Duodenal mucosa (tissue), 2 donors: ENCODE results near the gene LPAR5.

Experiments
- H3K27ac ChIP-seq: one replicate; pipeline ENCODE4 v1.7.0; 2013; ENCODE audit warnings: low read depth, low read length
- H3K27me3 ChIP-seq, 2 donors: one replicate each; pipeline ENCODE4 v1.7.0; 2013; ENCODE audit warnings: low read length in 2 of 2, control low read depth in 1 of 2; ENCODE audit not compliant: insufficient read depth in 2 of 2, control insufficient read depth in 1 of 2
- H3K36me3 ChIP-seq, 2 donors: one replicate each; pipeline ENCODE4 v1.7.0; 2013; ENCODE audit warnings: low read length in 2 of 2, control low read depth in 1 of 2; ENCODE audit not compliant: insufficient read depth in 2 of 2, control insufficient read depth in 1 of 2
- H3K4me1 ChIP-seq, 2 donors: one replicate each; pipeline ENCODE4 v1.7.0; 2013; ENCODE audit warnings: low read length in 2 of 2, control low read depth in 1 of 2; ENCODE audit not compliant: insufficient read depth in 2 of 2, control insufficient read depth in 1 of 2
- H3K4me3 ChIP-seq, 2 donors: one replicate each; pipeline ENCODE4 v1.7.0; 2013; ENCODE audit warnings: low read length in 2 of 2, low read depth in 1 of 2
- H3K9ac ChIP-seq, 2 donors: one replicate each; pipeline ENCODE4 v1.7.0; 2013; ENCODE audit warnings: low read length in 2 of 2, low read depth in 1 of 2
- H3K9me3 ChIP-seq, 2 donors: one replicate each; pipeline ENCODE4 v1.7.0; 2013; ENCODE audit warnings: low read length in 2 of 2, control low read depth in 1 of 2; ENCODE audit not compliant: control insufficient read depth in 1 of 2

Gene LPAR5

DNA sequence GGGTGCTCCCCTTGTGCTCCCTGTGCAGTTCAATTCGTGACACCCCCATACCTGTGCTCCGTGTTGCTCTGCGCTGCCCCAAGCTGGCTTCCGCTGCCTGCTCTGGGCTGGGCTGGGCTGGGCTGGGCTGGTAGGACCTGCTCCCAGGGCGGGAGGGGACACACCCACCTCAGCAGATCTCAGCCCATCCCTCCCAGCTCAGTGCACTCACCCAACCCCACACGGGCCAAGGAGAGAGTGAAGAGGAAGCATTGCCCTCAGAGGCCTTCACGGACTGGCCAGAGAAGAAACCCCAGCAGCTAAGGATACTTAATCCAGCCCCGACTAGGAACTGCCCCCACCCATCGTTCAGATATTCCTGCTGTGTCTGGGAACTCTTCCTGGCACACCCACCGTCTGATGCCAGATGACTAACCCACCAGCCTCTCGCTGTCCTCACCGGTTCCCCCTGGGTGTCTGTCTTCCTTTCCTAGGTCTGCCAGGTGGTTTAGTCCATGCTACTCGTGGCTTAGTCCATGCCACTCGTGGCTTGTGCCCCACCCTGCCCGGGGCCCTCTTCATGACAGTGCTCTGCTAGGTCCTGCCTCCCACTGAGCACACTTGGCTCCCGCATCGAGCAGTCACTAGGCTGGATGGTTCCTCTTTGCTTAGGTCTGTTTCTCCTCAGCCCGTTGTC lies at the start of gene LPAR5:
TSS of gene LPAR5 (minus strand) at position 104 of the 676 bp plus-strand sequence. CDS start 14,711 bp downstream, outside the sequence.
- peak within 1 kb of the TSS; percentile 72 to 75 for H3K4me3 ChIP-seq
- no peaks in the 10 kb centered on the region for H3K9me3 ChIP-seq
- no peaks in the 10 kb centered on the region for H3K27me3 ChIP-seq
- peaks cover 30 to 45% of the 10 kb centered on the region in 2 donors for H3K4me1 ChIP-seq
- no peaks in the 10 kb centered on the region for H3K36me3 ChIP-seq
- peak within 1 kb of the TSS; percentile 26 for H3K27ac ChIP-seq
- H3K9ac ChIP-seq = peak within 1 kb of the TSS; percentile 78 to 81

GRCh38 chr12:6684609-6685008 lies 48.9 kb upstream of the LPAR5 start:
- H3K9ac ChIP-seq = no peak overlapping the region
- no peaks in the 10 kb centered on the region for H3K27me3 ChIP-seq
- H3K27ac ChIP-seq = no peak overlapping the region
- peaks cover 23 to 27% of the 10 kb centered on the region in 2 donors for H3K4me1 ChIP-seq
- H3K4me3 ChIP-seq = no peak overlapping the region
- no peaks in the 10 kb centered on the region for H3K9me3 ChIP-seq
- H3K36me3 ChIP-seq = peaks cover under 1 to 28% of the 10 kb centered on the region in 2 donors

DNA sequence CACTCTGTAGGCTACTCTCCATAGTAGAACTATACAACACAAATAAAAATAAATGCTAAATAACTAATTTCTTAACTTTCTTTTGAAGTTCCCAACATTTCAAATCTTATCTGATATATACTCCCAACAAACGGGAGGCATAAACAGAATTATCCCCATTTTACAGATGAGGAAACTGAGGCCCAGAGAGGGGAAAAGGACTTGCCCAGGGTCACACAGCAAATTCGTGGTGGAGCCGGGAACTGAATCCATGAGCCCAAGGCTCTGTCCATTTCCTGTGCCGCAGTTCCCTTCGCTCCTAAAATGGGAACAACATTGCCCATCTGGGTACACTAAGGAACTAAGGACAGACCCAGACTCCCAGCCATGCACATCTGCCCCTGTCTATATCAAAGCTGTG lies 41.2 kb upstream of the LPAR5 start:
- Histone ChIP-seq H3K9ac (no peak overlapping the region), H3K9me3 (no peaks in the 10 kb centered on the region), H3K27ac (no peak overlapping the region), H3K4me3 (no peak overlapping the region), H3K4me1 (no peaks in the 10 kb centered on the region), H3K27me3 (no peaks in the 10 kb centered on the region), H3K36me3 (peaks cover 62 to 85% of the 10 kb centered on the region in 2 donors)

DNA sequence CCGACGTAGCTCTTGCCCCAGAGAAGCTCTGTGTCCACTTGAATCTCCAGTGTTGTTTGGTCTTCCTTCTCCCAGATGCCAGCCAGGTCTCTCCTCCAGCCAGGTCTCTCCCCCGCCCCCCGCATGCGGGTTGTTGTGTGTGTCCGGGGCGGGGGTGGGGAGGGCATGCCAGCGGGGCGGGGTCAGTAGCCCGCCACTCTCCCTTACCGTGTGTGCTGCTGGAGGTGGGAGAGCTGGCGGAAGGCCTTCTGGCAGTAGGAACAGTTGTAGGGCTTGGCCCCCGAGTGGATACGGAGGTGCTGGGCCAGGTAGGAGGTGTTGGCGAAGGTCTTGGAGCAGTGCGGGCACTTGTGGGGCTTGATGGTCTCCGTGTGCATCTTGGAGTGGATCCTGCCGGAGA lies 36.4 kb upstream of the LPAR5 start:
- H3K9ac ChIP-seq = no peak overlapping the region
- H3K4me3 ChIP-seq = no peak overlapping the region
- no peaks in the 10 kb centered on the region for H3K27me3 ChIP-seq
- no peaks in the 10 kb centered on the region for H3K4me1 ChIP-seq
- H3K27ac ChIP-seq = no peak overlapping the region
- peaks cover 71 to 98% of the 10 kb centered on the region in 2 donors for H3K36me3 ChIP-seq
- no peaks in the 10 kb centered on the region for H3K9me3 ChIP-seq

DNA sequence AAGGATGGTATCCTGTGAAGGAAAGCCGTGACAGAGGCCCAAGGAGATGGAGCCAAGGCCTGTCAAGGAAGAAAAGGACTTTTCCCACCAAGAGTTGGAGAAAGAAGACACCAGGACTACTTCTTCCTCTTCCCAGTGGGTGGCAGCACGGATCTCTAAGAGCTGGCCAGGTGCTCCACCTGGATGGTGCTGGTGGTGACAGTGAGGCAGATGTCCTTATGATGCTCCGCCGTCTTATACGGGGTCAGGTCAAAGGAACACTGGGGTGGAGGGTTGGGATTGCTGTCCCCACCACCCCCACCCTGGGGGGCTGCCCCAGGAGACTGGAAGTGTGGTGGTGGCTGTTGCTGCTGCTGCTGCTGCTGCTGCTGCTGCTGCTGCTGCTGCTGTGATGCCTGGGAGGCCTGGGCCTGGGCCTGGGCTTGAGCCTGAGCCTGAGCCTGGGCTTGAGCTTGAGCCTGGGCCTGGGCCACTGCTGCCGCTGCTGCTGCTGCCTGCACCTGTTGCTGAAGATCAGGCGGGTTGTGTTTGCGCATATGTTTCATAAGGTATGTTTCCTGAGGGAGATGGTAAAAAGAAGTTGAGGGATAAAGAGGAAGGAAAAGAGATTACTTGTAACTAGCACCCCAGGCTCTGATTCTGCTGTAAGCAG lies 31.9 kb upstream of the LPAR5 start:
- Histone ChIP-seq H3K27ac (no peak overlapping the region), H3K9ac (no peak overlapping the region), H3K9me3 (no peaks in the 10 kb centered on the region), H3K27me3 (no peaks in the 10 kb centered on the region), H3K36me3 (peaks cover 43 to 66% of the 10 kb centered on the region in 2 donors), H3K4me3 (no peak overlapping the region), H3K4me1 (no peaks in the 10 kb centered on the region)

DNA sequence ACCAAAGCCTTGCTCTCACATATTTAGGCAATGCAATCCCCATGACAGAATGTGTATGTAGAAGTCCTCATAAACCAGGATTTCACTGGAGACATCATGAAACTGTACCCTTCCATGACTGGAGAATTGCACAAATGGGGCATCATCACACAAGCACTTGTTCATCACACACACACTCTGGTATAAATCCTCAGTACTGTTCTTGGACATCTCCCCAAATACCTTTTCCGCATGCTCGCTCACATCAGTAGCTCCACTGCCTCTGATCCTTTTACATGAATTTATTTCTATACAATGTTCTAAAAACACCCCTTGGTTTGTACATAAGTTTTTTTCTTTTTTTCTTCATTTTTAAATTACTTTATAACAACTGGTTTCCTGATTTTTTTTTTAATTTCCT lies 30.5 kb upstream of the LPAR5 start:
- peaks cover 30 to 51% of the 10 kb centered on the region in 2 donors for H3K36me3 ChIP-seq
- H3K4me3 ChIP-seq = no peak overlapping the region
- H3K27ac ChIP-seq = no peak overlapping the region
- no peak overlapping the region for H3K9ac ChIP-seq
- H3K9me3 ChIP-seq = no peaks in the 10 kb centered on the region
- H3K27me3 ChIP-seq = no peaks in the 10 kb centered on the region
- H3K4me1 ChIP-seq = peaks cover 10% of the 10 kb centered on the region in 2 donors

DNA sequence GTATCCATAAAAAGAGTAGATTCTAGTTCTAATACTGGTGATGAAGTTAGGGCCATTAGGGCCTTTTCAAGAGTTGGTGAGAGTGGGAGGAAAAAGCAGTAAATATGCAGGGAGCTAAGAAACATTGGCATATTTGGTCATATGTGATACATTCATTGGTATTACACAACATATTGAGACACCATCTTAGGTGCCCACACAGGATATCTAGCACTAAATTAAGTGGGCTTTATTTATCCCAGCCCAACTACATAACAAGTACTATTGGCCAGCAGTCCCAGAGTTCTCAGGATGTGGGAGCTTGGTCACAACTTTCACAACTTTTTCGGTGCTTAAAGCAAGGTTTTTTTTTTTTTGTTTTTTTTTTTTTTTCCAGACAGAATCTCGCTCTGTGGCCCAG lies 29.1 kb upstream of the LPAR5 start:
- Histone ChIP-seq H3K36me3 (peaks cover 22 to 38% of the 10 kb centered on the region in 2 donors), H3K27me3 (no peaks in the 10 kb centered on the region), H3K9me3 (no peaks in the 10 kb centered on the region), H3K4me1 (peaks cover 10% of the 10 kb centered on the region in 2 donors), H3K4me3 (no peak overlapping the region), H3K9ac (no peak overlapping the region), H3K27ac (no peak overlapping the region)

GRCh38 chr12:6662906-6663742 lies 27.4 kb upstream of the LPAR5 start, which contains the start of gene ING4:
TSS of gene ING4 (minus strand) at chr12:6663119. CDS start at chr12:6663101, 18 bp downstream.
- H3K4me3 ChIP-seq = peak within 1 kb of the TSS; percentile 88 to 91
- peak within 1 kb of the TSS; percentile 70 to 77 for H3K9ac ChIP-seq
- H3K4me1 ChIP-seq = peaks cover 10% of the 10 kb centered on the region in 2 donors
- H3K9me3 ChIP-seq = no peaks in the 10 kb centered on the region
- H3K27ac ChIP-seq = peak within 1 kb of the TSS; percentile 43
- H3K36me3 ChIP-seq = peaks cover 13 to 29% of the 10 kb centered on the region in 2 donors
- no peaks in the 10 kb centered on the region for H3K27me3 ChIP-seq

DNA sequence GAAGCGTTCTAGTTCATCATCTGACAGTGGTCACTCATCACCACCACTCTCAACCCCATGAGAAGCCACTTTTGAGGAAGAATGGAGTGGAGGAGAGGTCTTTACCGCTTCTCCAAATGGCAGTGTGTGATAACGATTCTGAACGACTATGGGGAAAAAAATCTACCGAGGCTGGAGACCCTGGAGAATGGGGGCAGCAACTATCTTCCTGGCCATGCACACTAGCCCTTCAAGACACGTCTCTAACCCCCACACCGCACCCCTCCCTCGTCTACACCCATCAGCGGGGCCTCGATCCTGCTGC lies 26.8 kb upstream of the LPAR5 start:
- peak overlapping the region; percentile 70 to 77 for H3K9ac ChIP-seq
- H3K27me3 ChIP-seq = no peaks in the 10 kb centered on the region
- peaks cover 8 to 23% of the 10 kb centered on the region in 2 donors for H3K36me3 ChIP-seq
- H3K27ac ChIP-seq = no peak overlapping the region
- H3K4me3 ChIP-seq = peak overlapping the region; percentile 88 to 91
- H3K4me1 ChIP-seq = peaks cover 10% of the 10 kb centered on the region in 2 donors
- H3K9me3 ChIP-seq = no peaks in the 10 kb centered on the region

GRCh38 chr12:6653987-6654386 lies 18.2 kb upstream of the LPAR5 start:
- Histone ChIP-seq H3K27me3 (no peaks in the 10 kb centered on the region), H3K4me3 (no peak overlapping the region), H3K36me3 (peaks cover 20 to 62% of the 10 kb centered on the region in 2 donors), H3K9ac (no peak overlapping the region), H3K27ac (no peak overlapping the region), H3K4me1 (no peaks in the 10 kb centered on the region), H3K9me3 (no peaks in the 10 kb centered on the region)
